ENCODE results near the gene TTR.

The TTR gene

GRCh38 chr18:31579375-31579774, 12.3 kb upstream of the TTR start:
- DNase-seq (ENCODE audit: low read depth) = no peak

GRCh38 chr18:31581498-31582197, 10.0 kb upstream of the TTR start:
- peak; percentile 33 for DNase-seq (ENCODE audit: low read depth)

GRCh38 chr18:31583185-31583854, 8.4 kb upstream of the TTR start:
- DNase-seq (ENCODE audit: low read depth) = no peak

- DNase-seq (ENCODE audit: low read depth) = no peak
Measured at GRCh38 chr18:31585991-31586390, 5.7 kb upstream of the TTR start.

- no peak for DNase-seq (ENCODE audit: low read depth)
Measured at GRCh38 chr18:31586616-31587015, 5.1 kb upstream of the TTR start.

- no peak for DNase-seq (ENCODE audit: low read depth)
Measured at GRCh38 chr18:31587529-31587928, 4.1 kb upstream of the TTR start.

- DNase-seq (ENCODE audit: low read depth) = no peak
Measured at GRCh38 chr18:31590570-31590969, 1.1 kb upstream of the TTR start.

- DNase-seq (ENCODE audit: low read depth) = no peak
Measured at GRCh38 chr18:31591113-31591512, 564 bp upstream of the TTR start.

- no peak for DNase-seq (ENCODE audit: low read depth)
Measured at GRCh38 chr18:31592506-31593157, 955 bp downstream of the TTR start.

GRCh38 chr18:31595121-31595771, 3.6 kb downstream of the TTR start:
- no peak for DNase-seq (ENCODE audit: low read depth)

GRCh38 chr18:31596081-31596872, 4.6 kb downstream of the TTR start:
- no peak for DNase-seq (ENCODE audit: low read depth)

- no peak for DNase-seq (ENCODE audit: low read depth)
Measured at GRCh38 chr18:31598021-31598805, 6.5 kb downstream of the TTR start.

- DNase-seq (ENCODE audit: low read depth) = no peak
Measured at GRCh38 chr18:31603315-31603714, 11.6 kb downstream of the TTR start.

- DNase-seq (ENCODE audit: low read depth) = no peak
Measured at GRCh38 chr18:31606265-31606664, 14.6 kb downstream of the TTR start.

GRCh38 chr18:31607384-31607783, 15.7 kb downstream of the TTR start:
- no peak for DNase-seq (ENCODE audit: low read depth)

- no peak for DNase-seq (ENCODE audit: low read depth)
Measured at GRCh38 chr18:31609886-31610285, 18.2 kb downstream of the TTR start.

- no peak for DNase-seq (ENCODE audit: low read depth)
Measured at GRCh38 chr18:31610286-31611205, 18.9 kb downstream of the TTR start.

- no peak for DNase-seq (ENCODE audit: low read depth)
Measured at GRCh38 chr18:31611511-31611910, 19.8 kb downstream of the TTR start.

- DNase-seq (ENCODE audit: low read depth) = no peak
Measured at GRCh38 chr18:31612124-31612523, 20.4 kb downstream of the TTR start.

GRCh38 chr18:31614044-31614443, 22.4 kb downstream of the TTR start:
- DNase-seq (ENCODE audit: low read depth) = no peak
